NCI-H524 treated with DMSO at 0.1 percent for 48 hours (cell line): Measurements from ENCODE around the gene UGT8.
"Not testable (repeated sequence)": the region's sequence is repeated elsewhere in the genome, so short reads cannot be mapped to it uniquely, and the experiment has no call there.

Experiments used
- DNase-seq: peaks from one replicate; lab custom pipeline; 2025; lab: John Stamatoyannopoulos, UW

Gene UGT8

DNA sequence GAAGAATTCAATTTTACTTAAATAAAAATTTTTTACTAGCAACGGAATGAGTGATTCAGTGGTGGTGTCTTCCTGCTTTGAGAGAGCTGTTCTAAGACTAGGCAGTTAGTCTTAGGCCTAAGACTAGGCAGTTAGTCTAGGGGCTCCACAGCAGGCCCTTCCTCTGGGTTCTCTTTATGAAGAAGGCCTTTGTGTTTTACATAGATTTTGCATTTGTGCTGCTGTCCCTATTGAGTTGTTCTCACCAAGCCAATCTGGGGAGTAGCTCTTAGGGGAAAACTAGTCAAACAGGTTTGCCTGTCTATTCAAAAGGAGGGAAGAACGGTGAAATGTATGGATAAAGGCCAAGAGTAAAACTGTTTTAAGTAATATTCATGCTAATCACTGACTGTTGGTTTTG, 7.6 kb downstream of the UGT8 start:
- no peak for DNase-seq

- DNase-seq: no peak
Observed at GRCh38 chr4:114607056-114607455, 8.4 kb downstream of the UGT8 start.

- DNase-seq: no peak
Observed at GRCh38 chr4:114613560-114613959, 15.0 kb downstream of the UGT8 start.

GRCh38 chr4:114615435-114615834, 16.8 kb downstream of the UGT8 start:
- DNase-seq: no peak

DNA sequence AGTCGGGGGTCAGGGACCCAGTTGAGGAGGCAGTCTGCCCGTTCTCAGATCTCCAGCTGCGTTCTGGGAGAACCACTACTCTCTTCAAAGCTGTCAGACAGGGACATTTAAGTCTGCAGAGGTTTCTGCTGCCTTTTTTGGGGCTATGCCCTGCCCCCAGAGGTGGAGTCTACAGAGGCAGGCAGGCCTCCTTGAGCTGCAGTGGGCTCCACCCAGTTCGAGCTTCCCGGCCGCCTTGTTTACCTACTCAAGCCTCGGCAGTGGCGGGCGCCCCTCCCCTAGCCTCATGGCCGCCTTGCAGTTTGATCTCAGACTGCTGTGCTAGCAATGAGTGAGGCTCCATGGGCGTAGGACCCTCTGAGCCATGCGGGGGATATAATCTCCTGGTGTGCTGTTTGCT, 17.4 kb downstream of the UGT8 start:
- DNase-seq: not testable (repeated sequence)

DNA sequence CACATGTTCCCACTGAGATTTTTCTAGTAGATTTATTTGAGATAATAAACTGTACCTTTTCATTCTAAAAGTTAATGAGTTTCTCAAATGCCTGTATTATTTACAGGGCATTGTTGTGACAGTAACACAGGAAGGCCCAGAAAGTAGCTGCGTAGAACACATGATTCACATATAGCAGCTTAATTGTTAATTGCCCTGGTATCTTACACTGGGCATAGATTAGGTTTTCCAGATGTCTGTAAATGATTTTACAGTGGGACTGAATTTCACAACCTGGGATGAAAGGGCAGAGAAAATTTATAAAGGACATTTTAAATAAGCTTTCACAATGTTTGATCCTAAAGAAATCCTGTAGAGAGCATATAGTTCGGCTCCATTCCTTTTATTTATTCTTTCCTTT, 27.6 kb downstream of the UGT8 start:
- DNase-seq: no peak

- no peak for DNase-seq
Observed at GRCh38 chr4:114636192-114636935, 37.8 kb downstream of the UGT8 start.

DNA sequence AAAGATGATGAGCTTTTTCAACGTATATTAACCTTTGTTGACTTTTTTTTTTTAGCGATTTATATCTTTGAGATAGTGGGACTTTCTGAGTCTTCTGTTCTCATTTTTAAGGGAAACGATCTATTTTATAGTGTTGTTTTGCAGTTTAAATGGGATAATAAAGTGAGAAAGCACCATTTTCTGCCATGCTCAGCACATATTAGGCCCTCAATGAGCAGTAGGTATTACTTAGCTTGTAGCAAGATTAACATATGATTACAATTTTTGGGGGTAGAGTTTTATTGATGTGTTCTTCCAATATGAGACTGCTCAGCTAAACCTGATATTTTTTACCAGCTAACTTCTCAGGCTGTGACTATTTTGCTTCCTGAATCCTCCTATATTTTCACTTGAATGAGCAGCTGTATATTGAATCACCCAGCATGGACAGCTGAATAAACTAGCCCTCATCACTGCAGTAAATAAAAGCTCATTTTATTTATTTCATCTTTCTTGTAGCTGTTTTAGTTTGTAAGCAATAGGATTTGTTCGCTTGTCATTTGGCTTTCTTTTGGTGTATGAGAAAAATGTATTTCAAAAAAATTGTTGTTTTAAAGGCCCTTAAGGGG, 43.7 kb downstream of the UGT8 start:
- DNase-seq: no peak

GRCh38 chr4:114649908-114650307, 51.3 kb downstream of the UGT8 start:
- no peak for DNase-seq

DNA sequence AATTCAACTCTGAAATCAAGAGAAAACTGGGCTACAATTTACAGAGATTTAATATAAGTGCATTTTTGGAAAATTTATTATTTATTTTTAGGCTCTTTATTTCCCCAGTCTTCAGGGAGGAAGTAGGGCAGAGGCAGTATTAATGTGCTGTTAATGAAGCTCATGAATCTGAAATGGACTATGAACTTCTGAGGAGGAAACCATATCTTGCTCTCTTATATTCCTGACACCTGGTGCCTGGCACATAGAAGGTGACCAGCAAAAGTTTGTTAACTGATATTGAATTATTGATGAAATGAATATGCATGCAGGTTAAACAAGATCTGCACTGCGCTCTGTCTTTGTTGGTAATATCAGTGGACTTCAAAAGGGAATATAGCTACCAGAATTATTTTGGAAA, 55.1 kb downstream of the UGT8 start:
- DNase-seq: no peak

DNA sequence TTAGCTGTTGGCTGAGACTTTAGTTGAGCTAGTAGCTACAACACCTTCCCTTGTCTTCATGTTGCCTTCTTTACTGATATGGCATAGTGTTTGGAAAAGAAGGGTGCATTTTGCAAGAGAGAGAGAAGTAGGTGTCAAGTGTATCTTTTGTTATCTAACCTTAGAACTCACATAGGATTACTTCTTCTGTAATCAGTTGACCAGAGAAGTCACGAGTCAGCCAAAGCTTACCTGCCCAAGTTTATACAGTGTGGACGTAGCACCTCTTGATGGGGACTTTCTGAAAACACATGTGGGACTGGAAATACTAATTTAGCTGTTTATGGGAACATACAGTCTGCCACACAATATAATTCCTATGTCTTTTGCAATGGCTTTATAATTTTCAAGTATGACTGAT, 56.0 kb downstream of the UGT8 start:
- no peak for DNase-seq

- DNase-seq: no peak
Observed at GRCh38 chr4:114658179-114658578, 59.6 kb downstream of the UGT8 start.

DNA sequence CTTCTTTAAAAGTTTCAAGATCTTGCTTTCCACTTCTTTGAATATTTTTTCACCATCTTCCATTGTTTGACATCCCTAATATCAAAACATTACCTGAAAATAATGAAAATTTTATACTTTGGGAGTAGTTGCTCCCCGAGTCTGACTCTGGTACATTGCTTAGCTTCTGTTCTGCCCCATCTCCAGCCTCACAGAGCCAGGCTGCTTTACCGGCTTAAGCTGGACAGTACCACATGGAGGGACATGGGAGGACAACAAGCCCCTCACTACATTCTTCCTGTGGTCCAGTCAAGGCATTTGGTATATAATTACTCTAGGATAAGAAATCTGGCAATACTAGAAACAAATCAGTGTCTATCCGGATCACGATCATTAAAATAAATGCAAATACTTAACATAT, 60.2 kb downstream of the UGT8 start:
- DNase-seq: no peak

DNA sequence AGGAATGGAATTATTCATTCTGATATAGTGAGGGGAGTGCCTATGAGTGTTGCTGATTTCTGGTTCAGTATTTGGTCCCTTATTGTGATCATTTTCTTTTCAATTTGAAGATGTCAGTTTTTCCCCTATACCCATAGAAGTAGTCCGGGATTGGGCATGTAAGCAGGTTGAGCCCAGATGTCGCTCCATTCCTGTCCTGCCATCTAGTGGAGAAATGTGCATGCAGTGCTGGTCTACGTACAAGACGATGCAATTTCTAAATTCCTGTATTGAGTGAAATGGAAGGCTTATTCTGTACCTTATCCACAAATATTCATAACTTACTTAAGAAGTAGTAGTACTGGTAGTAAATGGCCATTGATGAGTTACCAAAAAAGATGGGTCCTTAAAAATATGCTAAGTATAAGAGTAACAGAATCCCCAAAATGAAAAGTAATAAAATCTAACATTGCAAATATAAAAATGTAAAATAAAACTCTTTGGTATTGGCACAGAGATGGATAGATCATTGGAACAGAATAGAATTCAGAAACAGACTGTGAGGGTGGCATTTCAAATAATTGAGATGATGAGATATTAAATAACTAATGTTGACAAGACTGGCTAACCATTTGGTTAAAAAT, 60.9 kb downstream of the UGT8 start:
- no peak for DNase-seq

GRCh38 chr4:114663083-114663482, 64.5 kb downstream of the UGT8 start:
- no peak for DNase-seq

GRCh38 chr4:114668577-114668976, 70.0 kb downstream of the UGT8 start:
- DNase-seq: no peak

- not testable (repeated sequence) for DNase-seq
Observed at GRCh38 chr4:114670733-114671132, 72.1 kb downstream of the UGT8 start.

GRCh38 chr4:114673306-114673705, 74.7 kb downstream of the UGT8 start:
- no peak for DNase-seq

DNA sequence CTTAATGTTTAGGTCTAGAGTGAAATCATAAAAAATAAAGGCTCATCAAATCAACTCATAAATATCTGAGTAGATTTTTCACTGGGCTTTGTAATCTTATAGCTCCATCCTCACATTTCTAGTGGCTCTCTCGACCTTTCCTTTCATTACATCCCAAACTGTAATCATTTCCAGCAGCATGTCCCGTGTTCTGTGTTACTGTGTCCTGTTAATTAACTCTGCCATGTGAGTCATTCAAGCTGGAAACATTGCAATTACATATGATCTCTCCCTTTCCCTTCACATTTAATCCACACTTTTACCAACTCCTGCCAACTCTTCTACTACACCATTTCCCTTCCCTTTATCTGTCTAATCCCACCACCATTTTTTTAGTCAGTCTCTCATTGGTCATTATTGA, 75.5 kb downstream of the UGT8 start:
- DNase-seq: no peak

DNA sequence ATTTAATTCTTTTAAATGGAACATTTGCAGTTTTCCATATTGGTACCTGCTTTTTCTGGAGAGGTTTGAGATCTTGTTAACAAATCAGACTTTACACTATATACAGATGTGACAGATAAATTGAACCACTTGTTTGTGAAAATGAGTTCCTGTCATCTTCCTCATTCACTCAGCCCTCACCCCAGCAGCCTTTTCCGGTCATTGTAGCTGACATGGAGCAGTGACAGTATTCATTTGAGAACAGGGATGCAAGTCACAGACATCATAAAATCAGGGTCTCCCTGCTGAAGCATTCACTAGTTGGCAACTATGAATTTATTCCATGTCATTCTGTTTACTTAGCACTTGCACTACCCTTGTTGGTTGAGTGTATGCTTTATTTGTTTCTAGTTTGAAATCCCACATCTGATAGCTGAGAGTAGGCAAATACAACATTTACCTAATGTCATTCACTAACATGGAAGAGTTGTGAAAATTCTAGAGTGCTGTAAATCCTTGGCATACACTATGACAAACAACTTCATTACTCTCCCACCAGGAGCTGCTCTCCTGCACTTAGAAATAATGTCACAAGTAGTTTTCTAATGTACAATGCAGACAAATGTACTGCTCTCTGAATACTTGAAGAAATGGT, 78.9 kb downstream of the UGT8 start:
- DNase-seq: no peak

GRCh38 chr4:114684462-114684861, 85.9 kb downstream of the UGT8 start:
- DNase-seq: no peak

DNA sequence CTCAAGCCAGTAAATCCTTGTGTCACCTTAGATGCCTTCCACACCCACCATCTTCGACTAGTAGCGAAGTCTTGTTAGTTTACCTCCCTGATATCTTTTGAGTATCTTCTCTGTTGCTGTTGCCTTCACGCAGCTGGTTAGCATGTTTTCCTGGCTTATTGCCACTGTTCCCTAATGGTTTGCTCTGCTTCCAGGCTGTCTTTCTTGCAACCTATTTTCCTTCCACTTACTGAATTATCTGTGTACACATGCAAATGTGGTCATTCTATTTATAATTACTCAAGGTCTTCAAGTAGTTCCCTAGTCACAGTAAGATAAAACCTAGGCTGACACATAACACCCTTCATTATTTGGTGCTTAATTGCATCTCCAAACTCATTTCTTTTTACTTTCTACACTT, 89.5 kb downstream of the UGT8 start:
- no peak for DNase-seq

DNA sequence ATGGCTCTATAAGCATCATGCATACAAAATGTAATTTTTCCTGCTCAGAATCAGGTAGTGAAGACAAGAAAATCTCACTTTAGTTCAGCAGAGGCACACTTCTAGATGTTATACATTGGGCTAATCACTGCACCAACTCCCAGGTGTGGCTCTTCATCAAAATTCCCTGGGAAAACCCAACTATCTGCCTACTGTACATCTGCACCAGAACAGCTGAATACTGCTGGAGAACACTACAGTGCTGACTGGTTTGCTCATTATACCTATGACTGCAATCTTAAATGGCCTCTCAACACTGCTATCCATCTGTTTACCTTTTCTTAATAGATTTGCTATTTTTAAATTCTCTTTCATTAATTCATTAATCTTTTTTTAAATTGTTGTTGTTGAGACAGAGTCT, 92.0 kb downstream of the UGT8 start:
- no peak for DNase-seq
